ENCODE data around the gene FAM9C. TPM values are rescaled to one million over a fixed set of nuclear protein-coding genes. Genes with fewer than 3 reads are reported as not detected.

FAM9C gene
- total RNA-seq, 4 donors from 2014 or later = 0.17 to 0.22 TPM; not detected in 2

GRCh38 chrX:13005661-13006473 lies 38.6 kb downstream of the FAM9C start:
- TF ChIP-seq, protein P1, sequence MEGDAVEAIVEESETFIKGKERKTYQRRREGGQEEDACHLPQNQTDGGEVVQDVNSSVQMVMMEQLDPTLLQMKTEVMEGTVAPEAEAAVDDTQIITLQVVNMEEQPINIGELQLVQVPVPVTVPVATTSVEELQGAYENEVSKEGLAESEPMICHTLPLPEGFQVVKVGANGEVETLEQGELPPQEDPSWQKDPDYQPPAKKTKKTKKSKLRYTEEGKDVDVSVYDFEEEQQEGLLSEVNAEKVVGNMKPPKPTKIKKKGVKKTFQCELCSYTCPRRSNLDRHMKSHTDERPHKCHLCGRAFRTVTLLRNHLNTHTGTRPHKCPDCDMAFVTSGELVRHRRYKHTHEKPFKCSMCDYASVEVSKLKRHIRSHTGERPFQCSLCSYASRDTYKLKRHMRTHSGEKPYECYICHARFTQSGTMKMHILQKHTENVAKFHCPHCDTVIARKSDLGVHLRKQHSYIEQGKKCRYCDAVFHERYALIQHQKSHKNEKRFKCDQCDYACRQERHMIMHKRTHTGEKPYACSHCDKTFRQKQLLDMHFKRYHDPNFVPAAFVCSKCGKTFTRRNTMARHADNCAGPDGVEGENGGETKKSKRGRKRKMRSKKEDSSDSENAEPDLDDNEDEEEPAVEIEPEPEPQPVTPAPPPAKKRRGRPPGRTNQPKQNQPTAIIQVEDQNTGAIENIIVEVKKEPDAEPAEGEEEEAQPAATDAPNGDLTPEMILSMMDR (IDR thresholded peaks at IDR 0.05; ENCODE audit: low read depth) = no peak

DNA sequence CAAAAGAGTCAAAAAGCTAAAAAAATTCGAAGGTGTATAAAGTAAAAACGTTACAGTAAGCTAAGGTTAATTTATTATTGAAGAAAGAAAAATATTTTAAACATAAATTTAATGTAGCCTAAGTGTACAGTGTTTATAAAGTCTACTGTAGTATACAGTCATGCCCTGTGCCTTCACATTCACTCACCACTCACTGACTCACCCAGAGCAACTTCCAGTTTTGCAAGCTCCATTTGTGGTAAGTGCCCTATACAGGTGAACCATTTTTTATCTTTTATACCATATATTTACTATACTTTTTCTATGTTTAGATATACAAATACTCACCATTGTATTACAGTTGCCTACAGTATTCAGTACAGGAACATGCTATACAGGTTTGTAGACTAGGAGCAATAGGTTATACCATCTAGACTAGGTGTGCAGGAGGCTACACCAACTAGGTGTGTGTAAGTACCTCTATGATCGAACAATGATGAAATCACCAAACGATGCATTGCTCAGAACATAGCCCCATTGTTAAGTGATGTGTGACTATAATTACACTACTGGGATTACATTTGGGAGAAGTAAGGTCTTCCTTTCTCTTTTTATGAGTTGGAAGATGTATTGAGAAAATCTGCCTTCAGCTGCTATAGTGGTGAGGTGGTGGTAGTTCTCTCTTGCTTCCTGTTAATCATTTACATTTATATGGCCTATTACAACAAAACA lies 42.3 kb downstream of the FAM9C start:
- TF ChIP-seq, protein P1 (IDR thresholded peaks at IDR 0.05; ENCODE audit: low read depth) = no peak

DNA sequence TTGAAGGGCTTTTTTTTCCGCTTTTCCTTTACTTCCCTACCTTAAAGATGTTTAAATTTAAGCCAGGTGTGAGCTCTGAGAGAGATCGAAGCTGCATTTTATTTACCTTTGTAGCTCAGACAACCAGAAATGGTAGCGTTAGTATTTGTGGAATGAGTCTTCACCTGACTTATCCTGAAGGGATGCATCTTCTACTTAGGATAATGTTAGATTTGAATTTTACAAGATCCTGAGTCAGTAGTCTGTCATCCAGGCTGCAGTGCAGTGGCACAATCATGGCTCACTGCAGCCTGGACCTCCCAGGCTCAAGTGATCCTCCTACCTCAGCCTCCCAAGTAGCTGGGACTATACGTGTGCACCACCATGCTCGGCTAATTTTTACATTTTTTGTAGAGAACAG lies 43.3 kb downstream of the FAM9C start:
- TF ChIP-seq, protein P1 (IDR thresholded peaks at IDR 0.05; ENCODE audit: low read depth) = no peak

- TF ChIP-seq, protein P1 (IDR thresholded peaks at IDR 0.05; ENCODE audit: low read depth) = no peak
Observed at GRCh38 chrX:13000301-13000811, 44.1 kb downstream of the FAM9C start.

- TF ChIP-seq, protein P1 (IDR thresholded peaks at IDR 0.05; ENCODE audit: low read depth) = no peak
Observed at GRCh38 chrX:12999422-12999821, 45.0 kb downstream of the FAM9C start.

- TF ChIP-seq, protein P1 (IDR thresholded peaks at IDR 0.05; ENCODE audit: low read depth) = no peak
Observed at GRCh38 chrX:12997906-12998687, 46.3 kb downstream of the FAM9C start.
